ENCODE results near the gene SIDT1.
A peak's percentile ranks its signal among the peaks of the same experiment; 100 is the strongest.

The SIDT1 gene

GRCh38 chr3:113532698-113533533, 561 bp downstream of the SIDT1 start:
- H3K27ac Mint-ChIP-seq, result peak overlapping the region; percentile 100
- no peaks in the 10 kb centered on the region for H3K9me3 Mint-ChIP-seq
- peaks cover 17 to 20% of the 10 kb centered on the region in 2 donors for H3K36me3 Mint-ChIP-seq
- H3K4me3 Mint-ChIP-seq, result peak overlapping the region; percentile 97 to 98
- DNase-seq, result peak; percentile 49
- H3K4me1 Mint-ChIP-seq, result peaks cover 31 to 63% of the 10 kb centered on the region in 2 donors
- peak; percentile 52 to 62 for ATAC-seq (replicated peaks)
- peaks cover 0 to 2% of the 10 kb centered on the region in 2 donors for H3K27me3 Mint-ChIP-seq

DNA sequence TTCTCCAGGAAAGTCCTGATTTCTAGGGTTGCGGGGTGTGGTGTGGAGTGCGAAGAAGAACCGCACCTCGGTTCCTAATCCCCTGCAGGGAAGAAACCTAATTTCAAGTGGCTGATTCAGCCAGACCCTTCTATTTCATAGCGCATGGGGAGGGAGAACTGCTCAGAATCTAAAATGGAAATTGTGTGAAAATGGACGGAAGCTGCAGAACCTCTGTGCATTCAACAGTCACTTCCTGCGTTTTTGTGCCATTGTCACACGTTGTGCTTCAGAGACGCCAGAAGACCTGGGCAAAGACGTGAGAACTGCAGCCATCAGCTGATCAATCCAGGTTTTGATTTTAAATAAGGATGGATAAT, 1.2 kb downstream of the SIDT1 start:
- H3K27me3 Mint-ChIP-seq, result no peaks in the 10 kb centered on the region
- peak overlapping the region; percentile 100 for H3K27ac Mint-ChIP-seq
- H3K36me3 Mint-ChIP-seq, result peaks cover 17 to 21% of the 10 kb centered on the region in 2 donors
- ATAC-seq (replicated peaks), result peak; percentile 28 to 33
- peak; percentile 26 for DNase-seq
- peak overlapping the region; percentile 97 to 98 for H3K4me3 Mint-ChIP-seq
- no peaks in the 10 kb centered on the region for H3K9me3 Mint-ChIP-seq
- peaks cover 33 to 65% of the 10 kb centered on the region in 2 donors for H3K4me1 Mint-ChIP-seq

DNA sequence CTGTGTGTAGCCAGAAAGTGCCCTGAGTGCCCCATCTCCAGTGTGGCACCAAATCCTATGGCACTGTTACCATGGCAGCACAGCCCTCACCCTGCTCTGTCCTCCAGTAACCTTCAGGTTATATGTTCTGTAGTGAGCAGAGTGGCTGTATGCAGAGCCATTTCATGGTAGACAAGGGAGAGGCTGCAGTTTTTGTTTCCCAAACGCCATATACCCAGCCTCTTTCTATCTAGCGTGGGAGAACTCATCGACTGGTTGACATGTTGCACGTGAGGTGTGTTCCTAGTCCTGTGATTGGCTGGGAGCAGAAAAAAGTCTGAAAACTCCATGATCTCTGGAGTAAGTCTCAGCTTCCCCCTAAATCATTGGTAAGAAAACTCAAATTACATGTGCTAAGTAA, 2.0 kb downstream of the SIDT1 start:
- Mint-ChIP-seq H3K9me3 (no peaks in the 10 kb centered on the region), H3K4me3 (peak overlapping the region; percentile 97 to 98), H3K27me3 (no peaks in the 10 kb centered on the region), H3K4me1 (peaks cover 31 to 60% of the 10 kb centered on the region in 2 donors), H3K36me3 (peaks cover 17 to 23% of the 10 kb centered on the region in 2 donors), H3K27ac (no peak overlapping the region)
- DNase-seq (no peak), ATAC-seq (replicated peaks) (no peak)

DNA sequence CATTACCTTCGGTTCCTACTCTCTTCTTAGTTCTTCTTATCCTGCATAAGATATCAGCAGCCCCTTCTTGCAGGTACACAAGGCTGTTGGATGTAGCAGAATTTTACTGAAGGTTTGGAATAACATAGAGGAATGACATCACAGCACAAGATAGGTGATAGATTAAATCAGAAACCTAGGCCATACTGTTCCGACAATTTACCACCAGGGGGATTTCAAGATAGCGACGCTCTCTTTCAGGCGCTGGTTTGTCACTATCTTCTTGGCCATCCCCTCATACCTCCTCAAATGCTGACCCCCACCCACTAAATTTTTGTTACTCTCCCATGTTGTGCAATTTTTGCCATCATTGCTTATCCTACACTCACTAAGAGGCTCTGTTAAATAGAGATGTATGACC, 3.5 kb downstream of the SIDT1 start:
- ATAC-seq (replicated peaks) (no peak), DNase-seq (no peak)
- Mint-ChIP-seq H3K36me3 (peaks cover 25 to 31% of the 10 kb centered on the region in 2 donors), H3K4me3 (no peak overlapping the region), H3K4me1 (peaks cover 30 to 59% of the 10 kb centered on the region in 2 donors), H3K27me3 (no peaks in the 10 kb centered on the region), H3K9me3 (no peaks in the 10 kb centered on the region), H3K27ac (no peak overlapping the region)

- H3K4me1 Mint-ChIP-seq, result peaks cover 26 to 51% of the 10 kb centered on the region in 2 donors
- DNase-seq (no peak), ATAC-seq (replicated peaks) (no peak)
- H3K4me3 Mint-ChIP-seq, result no peak overlapping the region
- no peaks in the 10 kb centered on the region for H3K9me3 Mint-ChIP-seq
- no peak overlapping the region for H3K27ac Mint-ChIP-seq
- peaks cover 29 to 39% of the 10 kb centered on the region in 2 donors for H3K36me3 Mint-ChIP-seq
- no peaks in the 10 kb centered on the region for H3K27me3 Mint-ChIP-seq
These were observed 4.3 kb downstream of the SIDT1 start for GRCh38 chr3:113536627-113537101.

DNA sequence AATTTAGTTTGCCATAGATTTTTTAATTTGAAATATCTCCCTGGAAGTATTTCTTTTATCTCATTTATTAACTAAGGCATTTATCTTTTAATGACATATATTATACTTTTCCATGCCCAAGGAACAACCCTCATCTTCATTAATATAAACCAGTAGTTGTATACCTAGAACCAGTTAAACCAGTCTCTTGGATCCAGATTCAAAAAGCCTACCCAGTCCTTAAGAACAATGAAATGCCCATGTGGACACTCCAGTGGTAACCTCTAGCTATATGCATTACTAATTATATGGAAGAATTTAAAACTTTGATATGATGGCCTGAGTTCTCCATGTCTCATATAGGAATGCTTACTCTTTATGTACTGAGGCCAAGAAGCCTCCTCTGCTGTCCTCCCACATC, 4.8 kb downstream of the SIDT1 start:
- DNase-seq (no peak), ATAC-seq (replicated peaks) (no peak)
- H3K36me3 Mint-ChIP-seq, result peaks cover 33 to 43% of the 10 kb centered on the region in 2 donors
- H3K4me1 Mint-ChIP-seq, result peaks cover 26 to 47% of the 10 kb centered on the region in 2 donors
- no peaks in the 10 kb centered on the region for H3K27me3 Mint-ChIP-seq
- H3K27ac Mint-ChIP-seq, result no peak overlapping the region
- H3K9me3 Mint-ChIP-seq, result no peaks in the 10 kb centered on the region
- no peak overlapping the region for H3K4me3 Mint-ChIP-seq

DNA sequence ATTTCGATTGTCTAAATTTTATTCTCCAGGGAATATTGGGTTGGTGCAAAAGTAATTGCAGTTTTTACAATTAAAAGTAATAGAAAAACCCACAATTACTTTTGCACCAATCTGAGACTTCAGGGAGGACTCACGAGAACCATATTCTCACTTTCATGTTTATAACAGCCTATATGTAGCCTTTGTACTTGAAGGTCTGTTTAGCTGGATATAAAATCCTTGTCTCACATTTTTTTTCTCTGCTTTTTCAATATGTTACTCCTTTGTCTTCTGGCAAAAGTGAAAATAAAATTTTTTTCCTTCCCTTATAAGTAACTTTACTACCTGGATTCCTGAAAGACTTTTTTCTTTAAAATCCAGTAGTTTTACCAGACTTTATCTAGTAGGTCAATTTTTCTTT, 9.2 kb downstream of the SIDT1 start:
- Mint-ChIP-seq H3K4me1 (peaks cover 24 to 39% of the 10 kb centered on the region in 2 donors), H3K9me3 (no peaks in the 10 kb centered on the region), H3K4me3 (no peak overlapping the region), H3K27ac (no peak overlapping the region), H3K36me3 (peaks cover 27 to 52% of the 10 kb centered on the region in 2 donors), H3K27me3 (no peaks in the 10 kb centered on the region)
- DNase-seq, result no peak
- no peak for ATAC-seq (replicated peaks)

DNA sequence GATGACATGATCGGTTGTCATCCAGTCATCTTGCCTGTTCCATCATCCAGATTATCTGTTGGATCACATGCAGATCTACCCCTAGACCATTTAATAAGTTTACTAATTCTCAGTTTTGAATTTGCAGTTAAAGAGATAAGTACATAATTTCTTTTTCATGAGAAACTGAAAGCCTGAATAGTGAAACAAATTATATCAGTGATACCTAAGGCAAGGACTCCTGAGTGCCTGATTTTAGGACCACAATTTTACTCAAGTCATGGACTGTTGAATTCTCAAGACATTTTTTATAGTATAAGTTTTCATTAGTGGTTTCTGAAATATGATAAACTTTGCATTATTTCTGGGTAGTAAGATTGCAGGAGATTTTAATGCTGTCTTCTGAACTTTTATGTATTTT, 13.2 kb downstream of the SIDT1 start:
- Mint-ChIP-seq H3K27ac (peak overlapping the region; percentile 47), H3K4me1 (peaks cover 26 to 35% of the 10 kb centered on the region in 2 donors), H3K4me3 (peak overlapping the region; percentile 39 to 77), H3K36me3 (peaks cover 26 to 54% of the 10 kb centered on the region in 2 donors), H3K9me3 (peaks cover 0 to 2% of the 10 kb centered on the region in 2 donors), H3K27me3 (no peaks in the 10 kb centered on the region)
- no peak for ATAC-seq (replicated peaks)
- no peak for DNase-seq

- peaks cover 0 to 2% of the 10 kb centered on the region in 2 donors for H3K9me3 Mint-ChIP-seq
- ATAC-seq (replicated peaks) (peak; percentile 76 to 88), DNase-seq (no peak)
- H3K27me3 Mint-ChIP-seq, result no peaks in the 10 kb centered on the region
- peak overlapping the region; percentile 60 to 77 for H3K4me3 Mint-ChIP-seq
- peak overlapping the region; percentile 78 for H3K27ac Mint-ChIP-seq
- peaks cover 29 to 39% of the 10 kb centered on the region in 2 donors for H3K4me1 Mint-ChIP-seq
- peaks cover 20 to 48% of the 10 kb centered on the region in 2 donors for H3K36me3 Mint-ChIP-seq
These were observed 14.1 kb downstream of the SIDT1 start for GRCh38 chr3:113546414-113546893.

DNA sequence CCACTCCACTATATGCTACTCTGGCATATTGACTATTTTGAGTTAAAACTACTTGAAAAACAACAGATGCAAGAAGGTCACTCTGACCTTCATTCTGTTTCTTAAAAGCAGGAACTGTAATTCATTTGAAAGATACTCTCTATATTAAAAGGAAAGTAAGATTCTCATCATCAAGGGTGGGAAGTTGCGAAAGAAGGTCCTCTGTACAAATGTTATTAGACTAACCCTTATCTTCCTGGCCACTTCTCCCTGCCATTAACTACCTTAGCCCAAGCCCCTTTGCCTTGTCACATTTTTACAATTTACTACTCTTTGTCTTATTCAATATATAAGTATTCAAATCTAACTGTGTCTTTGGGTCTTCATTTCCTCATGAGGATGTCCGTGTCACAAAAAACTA, 16.1 kb downstream of the SIDT1 start:
- H3K27me3 Mint-ChIP-seq, result no peaks in the 10 kb centered on the region

GRCh38 chr3:113551820-113552219, 19.5 kb downstream of the SIDT1 start:
- H3K4me3 Mint-ChIP-seq, result no peak overlapping the region
- peaks cover 17 to 33% of the 10 kb centered on the region in 2 donors for H3K36me3 Mint-ChIP-seq
- peaks cover 0 to 2% of the 10 kb centered on the region in 2 donors for H3K9me3 Mint-ChIP-seq
- no peak overlapping the region for H3K27ac Mint-ChIP-seq
- no peaks in the 10 kb centered on the region for H3K27me3 Mint-ChIP-seq
- peaks cover 24 to 35% of the 10 kb centered on the region in 2 donors for H3K4me1 Mint-ChIP-seq
- no peak for ATAC-seq (replicated peaks)
- no peak for DNase-seq

More for the DNA sequence above, 16.1 kb downstream of the SIDT1 start:
- Mint-ChIP-seq H3K4me3 (no peak overlapping the region), H3K27ac (peak overlapping the region; percentile 20), H3K9me3 (peaks cover 0 to 2% of the 10 kb centered on the region in 2 donors), H3K36me3 (peaks cover 12 to 38% of the 10 kb centered on the region in 2 donors), H3K4me1 (peaks cover 33 to 56% of the 10 kb centered on the region in 2 donors)
- ATAC-seq (replicated peaks), result no peak
- DNase-seq, result no peak

DNA sequence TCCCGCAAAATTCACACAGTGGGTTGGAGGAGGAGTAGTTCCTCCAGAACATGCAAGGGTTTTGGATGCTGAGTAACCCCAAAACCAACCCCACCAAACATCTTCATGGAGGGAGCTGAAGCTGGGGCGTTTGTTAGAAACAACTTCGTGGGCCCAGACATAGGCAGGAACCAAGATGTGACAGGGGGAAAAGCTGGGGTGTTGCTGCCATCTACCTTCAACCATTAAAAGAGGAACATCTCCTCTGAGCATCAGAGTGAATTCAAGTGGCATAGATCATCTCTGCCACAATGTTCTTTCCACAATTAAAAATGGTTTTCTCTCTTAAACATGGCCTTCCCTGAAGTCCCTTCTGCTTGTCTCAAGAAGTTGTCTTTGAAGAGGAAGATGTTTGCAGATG, 20.5 kb downstream of the SIDT1 start:
- ATAC-seq (replicated peaks) (peak; percentile 77 to 83), DNase-seq (peak; percentile 14)
- H3K36me3 Mint-ChIP-seq, result peaks cover 17 to 34% of the 10 kb centered on the region in 2 donors
- no peak overlapping the region for H3K4me3 Mint-ChIP-seq
- peak overlapping the region; percentile 25 for H3K27ac Mint-ChIP-seq
- H3K4me1 Mint-ChIP-seq, result peaks cover 28 to 42% of the 10 kb centered on the region in 2 donors
- H3K9me3 Mint-ChIP-seq, result peaks cover 0 to 2% of the 10 kb centered on the region in 2 donors
- no peaks in the 10 kb centered on the region for H3K27me3 Mint-ChIP-seq

- Mint-ChIP-seq H3K36me3 (peaks cover 10 to 27% of the 10 kb centered on the region in 2 donors), H3K27ac (no peak overlapping the region), H3K27me3 (no peaks in the 10 kb centered on the region), H3K4me3 (no peak overlapping the region), H3K4me1 (peaks cover 29 to 39% of the 10 kb centered on the region in 2 donors), H3K9me3 (no peaks in the 10 kb centered on the region)
- no peak for ATAC-seq (replicated peaks)
- no peak for DNase-seq
These were observed 22.8 kb downstream of the SIDT1 start for GRCh38 chr3:113555138-113555537.

- Mint-ChIP-seq H3K27me3 (no peaks in the 10 kb centered on the region), H3K27ac (no peak overlapping the region), H3K4me3 (no peak overlapping the region), H3K36me3 (peaks cover 10 to 24% of the 10 kb centered on the region in 2 donors), H3K9me3 (no peaks in the 10 kb centered on the region), H3K4me1 (peaks cover 29 to 38% of the 10 kb centered on the region in 2 donors)
- ATAC-seq (replicated peaks), result no peak
- no peak for DNase-seq
These were observed 24.1 kb downstream of the SIDT1 start for GRCh38 chr3:113556316-113556945.
